SK-N-SH (cell line): ENCODE data around the gene TEKTIP1. TPM values are rescaled to one million over a fixed set of nuclear protein-coding genes. Genes with fewer than 3 reads are reported as not detected.

ENCODE experiments used
- CTCF ChIA-PET: fragments of 300-600, 350-600 bp; formaldehyde crosslinking; extraction: SDS; loops from one replicate; lab custom pipeline; 2021; lab: Yijun Ruan, JAX
- POLR2A ChIA-PET: fragments of 350-600 bp; sonication (Branson Sonifier 250); formaldehyde crosslinking; extraction: SDS; loops from one replicate; lab custom pipeline; 2020; ENCODE audit warnings: antibody characterized with exemption, inconsistent platforms; lab: Yijun Ruan, JAX
- DNase-seq: peaks from one replicate; pipeline ENCODE4 v3.0.0; 2012
- H2AFZ ChIP-seq: fragments of 200-600 bp; sonication (generic); 2 replicates; pipeline ENCODE4 v1.8.1; 2016; ENCODE audit warnings: antibody characterized with exemption, mild to moderate bottlenecking, low read depth
- H3F3A ChIP-seq: fragments of 200-600 bp; sonication (generic); replicated peaks from 2 replicates; pipeline ENCODE3; 2016; ENCODE audit warnings: antibody characterized with exemption, mild to moderate bottlenecking; ENCODE audit not compliant: insufficient read depth
- H3K27ac ChIP-seq, 2 experiments: fragments of 200-500 bp in 1 of 2; fragments of 200-600 bp in 1 of 2; sonication (Bioruptor generic) in 1 of 2; sonication (generic), shearing (Covaris generic) in 1 of 2; 2 replicates each; pipeline versions ENCODE4 v1.5.1 to v1.6.1; 2014 to 2016; ENCODE audit warnings: low read depth in 2 of 2, inconsistent platforms in 1 of 2, low read length in 1 of 2, mild to moderate bottlenecking in 1 of 2, mixed read lengths in 1 of 2
- H3K27me3 ChIP-seq: fragments of 200-600 bp; sonication (generic), shearing (Covaris generic); 2 replicates; pipeline ENCODE4 v1.6.1; 2016; ENCODE audit warnings: mixed run types; ENCODE audit not compliant: insufficient read depth
- H3K36me3 ChIP-seq, 2 experiments: fragments of 200-500 bp in 1 of 2; fragments of 200-600 bp in 1 of 2; sonication (Bioruptor generic) in 1 of 2; sonication (generic) in 1 of 2; replicated peaks in 1 of 2; 2 replicates each; pipeline versions ENCODE3 to v1.5.1; 2014 to 2016; ENCODE audit warnings: low read length in 1 of 2, mild to moderate bottlenecking in 1 of 2; ENCODE audit not compliant: insufficient read depth in 2 of 2, control insufficient read depth in 1 of 2
- H3K4me1 ChIP-seq, 2 experiments: fragments of 200-500 bp in 1 of 2; fragments of 200-600 bp in 1 of 2; sonication (Bioruptor generic) in 1 of 2; sonication (generic), shearing (Covaris generic) in 1 of 2; 2 replicates each; pipeline versions ENCODE4 v1.5.1 to v1.6.1; 2014 to 2016; ENCODE audit warnings: low read depth in 1 of 2, low read length in 1 of 2, mixed run types in 1 of 2; ENCODE audit not compliant: insufficient read depth in 2 of 2, control insufficient read depth in 1 of 2
- H3K4me2 ChIP-seq: fragments of 200-600 bp; sonication (generic), shearing (Covaris generic); 2 replicates; pipeline ENCODE4 v1.6.1; 2017; ENCODE audit warnings: mixed run types
- H3K4me3 ChIP-seq, 2 experiments: fragments of 200-500 bp in 1 of 2; fragments of 200-600 bp in 1 of 2; sonication (Bioruptor generic) in 1 of 2; sonication (generic), shearing (Covaris generic) in 1 of 2; 2 replicates each; pipeline versions ENCODE4 v1.5.1 to v1.8.1; 2014 to 2016; ENCODE audit warnings: low read depth in 2 of 2, inconsistent platforms in 1 of 2, low read length in 1 of 2, mild to moderate bottlenecking in 1 of 2, mixed read lengths in 1 of 2, moderate library complexity in 1 of 2
- H3K79me2 ChIP-seq: fragments of 200-600 bp; sonication (generic); 2 replicates; pipeline ENCODE4 v1.8.1; 2017; ENCODE audit warnings: mild to moderate bottlenecking; ENCODE audit not compliant: insufficient read depth
- H3K9ac ChIP-seq: fragments of 200-600 bp; sonication (generic); 2 replicates; pipeline ENCODE4 v1.6.1; 2017; ENCODE audit warnings: mixed run types
- H3K9me2 ChIP-seq: fragments of 200-600 bp; sonication (generic); 2 replicates; pipeline ENCODE4 v1.6.1; 2017; ENCODE audit warnings: mixed run types
- H3K9me3 ChIP-seq: fragments of 200-600 bp; sonication (generic); 2 replicates; pipeline ENCODE4 v1.6.1; 2017; ENCODE audit warnings: mixed run types, mild to moderate bottlenecking, moderate library complexity
- H4K20me1 ChIP-seq: fragments of 200-600 bp; sonication (generic); 2 replicates; pipeline ENCODE4 v1.6.1; 2017; ENCODE audit warnings: mild to moderate bottlenecking, mixed run types; ENCODE audit not compliant: insufficient read depth
- CTCF ChIP-seq: fragments of 200-600 bp; sonication (generic); IDR thresholded peaks from 2 replicates; pipeline ENCODE4 v1.6.1; 2017; ENCODE audit warnings: antibody characterized with exemption, mild to moderate bottlenecking, moderate library complexity
- EP300 ChIP-seq, 2 experiments: IDR thresholded peaks; 2 replicates each; pipeline versions ENCODE4 v1.4.0 to v1.6.1; 2012; ENCODE audit warnings: borderline replicate concordance in 1 of 2, low read depth in 1 of 2, low read length in 1 of 2
- EZH2phosphoT487 ChIP-seq: fragments of 200-600 bp; sonication (generic); IDR thresholded peaks from 2 replicates; pipeline ENCODE4 v1.6.1; 2017; ENCODE audit warnings: low read depth, mixed run types, mild to moderate bottlenecking, antibody characterized with exemption, moderate library complexity, borderline replicate concordance
- JUND ChIP-seq: IDR thresholded peaks from 2 replicates; pipeline ENCODE4 v1.4.0; 2012
- NFIC ChIP-seq: IDR thresholded peaks from 2 replicates; pipeline ENCODE4 v1.4.0; 2012; ENCODE audit warnings: borderline replicate concordance
- RCOR1 ChIP-seq: fragments of 150-350 bp; IDR thresholded peaks from 2 replicates; pipeline ENCODE4 v1.6.1; 2017; ENCODE audit warnings: antibody characterized with exemption, low read length
- RFX5 ChIP-seq: IDR thresholded peaks from 2 replicates; pipeline ENCODE4 v1.6.1; 2012; ENCODE audit warnings: mild to moderate bottlenecking, improper control_type of control experiment, low read length
- TAF1 ChIP-seq: IDR thresholded peaks from 2 replicates; pipeline ENCODE4 v1.6.1; 2012; ENCODE audit warnings: low read depth, mild to moderate bottlenecking, low read length, moderate library complexity, borderline replicate concordance
- USF2 ChIP-seq: fragments of 150-350 bp; IDR thresholded peaks from 2 replicates; pipeline ENCODE4 v1.6.1; 2017; ENCODE audit warnings: antibody characterized with exemption, low read length, low read depth, borderline replicate concordance
- WGBS: methylation state at CpG from one replicate; pipeline ENCODE4 v1.1.6; 2017; ENCODE audit warnings: low lambda C conversion rate; 5-methylcytosine and 5-hydroxymethylcytosine counted together
- polyA plus RNA-seq, 3 experiments: library from polyadenylated mRNA; depleted of rRNA; stranded (reverse); fragments of >200 nt; gene quantifications; 2 replicates each; pipeline ENCODE4 v1.2.3, GENCODE V29; 2012

Gene TEKTIP1
- polyA plus RNA-seq, 1 of the 3 experiments (the other 2 are of a cell fraction), result 0.12 TPM

DNA sequence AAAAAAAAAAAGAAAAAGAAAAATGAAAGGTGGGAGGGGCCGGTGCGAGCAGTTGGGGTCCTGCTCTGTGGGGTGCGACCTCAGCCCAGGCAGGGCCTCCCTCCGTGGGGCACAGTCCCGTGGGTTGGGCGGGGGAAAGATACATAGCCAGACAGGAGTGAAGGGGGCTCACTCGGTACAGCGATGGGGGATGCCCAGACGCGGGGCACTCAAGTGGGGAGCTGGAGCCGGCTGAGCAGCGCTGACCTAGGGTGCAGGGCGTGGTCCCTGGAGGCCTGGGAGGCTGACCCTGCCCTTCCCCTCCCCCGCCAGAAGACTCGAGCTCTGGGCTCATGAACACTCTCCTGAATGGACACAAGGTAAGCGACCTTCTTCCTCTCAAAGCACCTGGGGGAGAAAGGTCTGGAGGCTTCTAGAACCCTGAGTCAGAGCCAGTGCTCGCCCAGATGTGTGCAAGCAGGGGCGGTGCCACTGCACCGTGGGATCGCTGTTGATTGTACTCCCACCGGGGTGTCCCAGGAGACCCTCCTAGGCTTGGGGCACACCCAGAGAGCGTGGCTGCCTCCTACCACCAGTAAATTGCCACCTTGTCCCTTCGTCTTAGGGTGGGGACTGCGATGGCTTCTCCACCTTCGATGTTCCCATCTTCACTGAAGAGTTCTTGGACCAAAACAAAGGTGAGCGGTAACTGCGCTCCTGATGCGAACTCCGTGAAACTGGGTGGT is 37.1 kb downstream of the TEKTIP1 start:
- DNase-seq, result peak; percentile 14
- Histone ChIP-seq H2AFZ (no peak overlapping the region), H3K4me2 (no peak overlapping the region), H3K4me3 (no peak overlapping the region), H3K4me1 (peaks cover 5 to 7% of the 10 kb centered on the region in 2 experiments; a peak in 2 of 4 replicates), H3K27me3 (no peaks in the 10 kb centered on the region), H3K9me2 (no peaks in the 10 kb centered on the region), H3K9ac (no peak overlapping the region), H3K27ac (no peak overlapping the region), H3K9me3 (no peaks in the 10 kb centered on the region), H3F3A (peaks cover 31% of the 10 kb centered on the region), H3K79me2 (peaks cover 9% of the 10 kb centered on the region), H4K20me1 (peaks cover 4% of the 10 kb centered on the region; the same call in 1 of the 2 replicates), H3K36me3 (peaks cover 6 to 13% of the 10 kb centered on the region in 2 experiments)
- TF ChIP-seq TAF1 (no peak), RCOR1 (no peak), CTCF (no peak), EZH2phosphoT487 (no peak)
- ChIA-PET CTCF (interaction anchor here (0.5 to 5.8 kb wide), 4 partner anchors 10 to 827 kb away, joined by 3 to 38 read pairs (median 4); partner anchors contain the start of gene GIPC3), POLR2A (no interaction called here)
- WGBS, result 95% methylated on average over 25 of the region's 29 CpGs

DNA sequence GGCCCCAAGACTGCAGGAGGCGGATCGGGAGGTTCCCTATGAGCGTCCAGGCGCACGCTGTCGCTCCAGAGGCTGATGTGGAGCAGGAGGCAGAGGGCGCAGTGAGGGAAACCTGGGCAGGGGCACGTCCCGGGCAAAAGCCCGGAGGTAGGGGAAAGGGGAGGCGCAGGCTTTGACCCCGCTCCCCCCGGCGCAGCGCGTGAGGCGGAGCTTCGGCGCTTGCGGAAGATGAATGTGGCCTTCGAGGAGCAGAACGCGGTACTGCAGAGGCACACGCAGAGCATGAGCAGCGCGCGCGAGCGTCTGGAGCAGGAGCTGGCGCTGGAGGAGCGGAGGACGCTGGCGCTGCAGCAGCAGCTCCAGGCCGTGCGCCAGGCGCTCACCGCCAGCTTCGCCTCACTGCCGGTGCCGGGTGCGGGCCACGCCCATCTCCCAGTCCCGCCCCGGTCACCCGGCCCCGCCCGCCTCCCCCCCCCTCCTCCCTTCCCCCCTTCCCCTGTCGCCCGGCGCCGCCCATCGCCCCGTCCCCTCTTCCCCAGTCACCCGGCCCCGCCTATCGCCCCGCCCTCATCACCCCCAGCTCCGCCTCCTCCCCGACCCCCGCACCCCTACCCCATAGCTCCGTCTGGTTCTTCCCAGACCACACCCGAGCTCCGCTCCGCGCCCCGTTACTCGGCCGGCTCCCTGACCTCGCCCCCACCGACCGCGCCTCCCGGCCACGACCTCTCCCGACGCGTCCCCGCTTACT is 37.9 kb downstream of the TEKTIP1 start:
- peak; percentile 78 for DNase-seq
- ChIA-PET POLR2A (no interaction called here), CTCF (interaction anchor here (1.3 to 5.8 kb wide), 2 partner anchors 9 to 32 kb away, joined by 4 to 38 read pairs; partner anchors contain the start of gene GIPC3)
- Histone ChIP-seq H3K4me1 (peaks cover 5 to 7% of the 10 kb centered on the region in 2 experiments; a peak in 2 of 4 replicates), H3K9me3 (no peaks in the 10 kb centered on the region), H3K27me3 (no peaks in the 10 kb centered on the region), H3K79me2 (peaks cover 9% of the 10 kb centered on the region), H3K4me3 (no peak overlapping the region), H3K9me2 (no peaks in the 10 kb centered on the region), H3F3A (peaks cover 31% of the 10 kb centered on the region), H3K27ac (no peak overlapping the region), H2AFZ (no peak overlapping the region), H3K9ac (no peak overlapping the region), H4K20me1 (peaks cover 4% of the 10 kb centered on the region; the same call in 1 of the 2 replicates), H3K4me2 (no peak overlapping the region), H3K36me3 (peaks cover 6 to 13% of the 10 kb centered on the region in 2 experiments)
- no peak for TF ChIP-seq RFX5
- no peak for TF ChIP-seq JUND
- no peak for TF ChIP-seq USF2
- no peak for TF ChIP-seq NFIC
- no peak for TF ChIP-seq EP300 (IDR thresholded peaks at IDR 0.05; ENCODE audit: borderline replicate concordance in 1 of 2, low read depth in 1 of 2, low read length in 1 of 2)
- no peak for TF ChIP-seq EZH2phosphoT487
- WGBS, result 90% methylated on average over 78 of the region's 78 CpGs
